DND-41 (cell line): Measurements from ENCODE around the gene ADPRHL1.

Experiments used
- CTCF ChIP-seq: IDR thresholded peaks from 2 replicates; pipeline ENCODE4 v1.5.1; 2012; ENCODE audit warnings: borderline replicate concordance, low read length, moderate library complexity, mild to moderate bottlenecking; ENCODE audit not compliant: poor library complexity, severe bottlenecking; ENCODE audit errors: extremely low read depth
- EZH2 ChIP-seq: IDR thresholded peaks from 3 replicates; pipeline ENCODE4 v1.6.1; 2012; ENCODE audit warnings: borderline replicate concordance, low read depth, mild to moderate bottlenecking, moderate library complexity, low read length, inconsistent platforms; ENCODE audit not compliant: severe bottlenecking

GRCh38 chr13:113403255-113404104 lies 49.8 kb downstream of the ADPRHL1 start:
- TF ChIP-seq EZH2, result no peak
- TF ChIP-seq CTCF, result no peak
